Measurements from ENCODE around the gene WDR86. TPM values are rescaled to one million over a fixed set of nuclear protein-coding genes. Genes with fewer than 3 reads are reported as not detected.

WDR86 gene
- total and polyA plus RNA-seq, 2 of the 8 experiments (the other 6 are each of a cell fraction or from before 2014, with no cell fraction given), result 12.7 to 15.8 TPM

DNA sequence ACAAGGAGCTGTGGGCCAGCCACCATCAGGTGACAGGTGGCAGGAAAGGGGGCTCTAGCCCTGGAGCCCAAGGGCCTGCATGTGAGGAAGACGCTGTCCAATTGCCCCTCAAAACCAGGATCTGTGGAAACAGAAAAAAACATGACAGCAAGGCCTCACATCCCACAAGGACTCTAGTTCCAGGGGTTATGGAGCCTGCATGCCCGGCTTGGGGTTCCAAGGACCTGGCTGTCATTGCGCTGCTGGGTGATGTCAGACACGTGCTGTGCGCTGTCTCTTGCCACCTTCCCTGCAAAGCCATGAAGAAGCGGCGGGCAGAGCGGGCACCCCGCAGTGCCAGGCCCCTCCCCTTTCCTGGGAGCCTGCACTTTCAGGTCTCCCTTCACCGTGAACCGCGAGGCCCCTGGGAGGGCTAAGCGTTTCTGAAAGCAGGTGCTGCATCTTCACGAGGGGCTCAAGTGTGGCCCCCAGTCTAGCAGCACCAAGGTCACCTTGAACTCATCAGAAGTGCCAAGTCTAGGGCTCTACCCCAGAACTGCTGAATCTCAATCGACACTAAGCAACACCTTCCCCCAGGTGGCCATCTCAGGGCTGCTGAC, 45.2 kb upstream of the WDR86 start:
- peak overlapping the region; percentile 32; the same call in 1 of the 2 replicates for H3K18ac ChIP-seq (ENCODE audit: extremely low read depth, low read length)
- H3K36me3 ChIP-seq (ENCODE audit: control insufficient read depth in 2 of 4, insufficient read depth in 4 of 4, low read length in 3 of 4), result no peaks in the 10 kb centered on the region
- no peak for TF ChIP-seq RAD21 (IDR thresholded peaks at IDR 0.05 in 1 of 2, conservative IDR thresholded peaks at IDR 0.05 in 1 of 2; ENCODE audit: low read depth in 2 of 2, low read length in 2 of 2)
- TF ChIP-seq, protein P1, sequence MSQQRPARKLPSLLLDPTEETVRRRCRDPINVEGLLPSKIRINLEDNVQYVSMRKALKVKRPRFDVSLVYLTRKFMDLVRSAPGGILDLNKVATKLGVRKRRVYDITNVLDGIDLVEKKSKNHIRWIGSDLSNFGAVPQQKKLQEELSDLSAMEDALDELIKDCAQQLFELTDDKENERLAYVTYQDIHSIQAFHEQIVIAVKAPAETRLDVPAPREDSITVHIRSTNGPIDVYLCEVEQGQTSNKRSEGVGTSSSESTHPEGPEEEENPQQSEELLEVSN (IDR thresholded peaks at IDR 0.05), result 0 out of 2 replicates have a peak, but pooled peaks have one; percentile 20
- H4K8ac ChIP-seq (ENCODE audit: extremely low read depth, insufficient read depth, low read length), result no peak overlapping the region
- H3K4me3 ChIP-seq (ENCODE audit: extremely low read depth in 1 of 4, insufficient read depth in 2 of 4, low read depth in 3 of 4, low read length in 4 of 4), result no peak overlapping the region
- H4K91ac ChIP-seq (replicated peaks; ENCODE audit: insufficient read length, low read length), result peak overlapping the region; percentile 52
- no peak overlapping the region for H3K9ac ChIP-seq (replicated peaks in 1 of 4; ENCODE audit: extremely low read depth in 1 of 4, low read depth in 3 of 4, low read length in 3 of 4)
- H3K56ac ChIP-seq (replicated peaks; ENCODE audit: insufficient read length, low read depth, low read length), result no peak overlapping the region
- no peaks in the 10 kb centered on the region for H3K79me1 ChIP-seq (ENCODE audit: low read depth, low read length)
- 87% methylated on average over 9 of the region's 15 CpGs; no CpG with 5 or more reads in 1 of the 2 experiments for WGBS, 2 experiments (ENCODE audit: extremely low coverage in 1 of 2, insufficient coverage in 1 of 2, insufficient read length in 1 of 2, insufficient replicate concordance in 2 of 2, low coverage in 1 of 2, low lambda C conversion rate in 2 of 2, missing lambda C conversion rate in 1 of 2)
- no peaks in the 10 kb centered on the region for H3K23me2 ChIP-seq (ENCODE audit: low read depth, low read length)
- no peak overlapping the region for H2AFZ ChIP-seq (ENCODE audit: low read length)
- no peak overlapping the region for H3K27ac ChIP-seq (ENCODE audit: low read depth, low read length)
- H2BK12ac ChIP-seq (ENCODE audit: low read depth, low read length), result peak overlapping the region; percentile 72
- peak overlapping the region; percentile 60; the same call in 1 of the 2 replicates for H2BK5ac ChIP-seq (ENCODE audit: low read depth, low read length)
- H3K27me3 ChIP-seq (replicated peaks in 1 of 4; ENCODE audit: control insufficient read depth in 3 of 4, extremely low read depth in 1 of 4, insufficient read depth in 3 of 4, low read length in 3 of 4), result no peaks in the 10 kb centered on the region; a peak in 1 of 7 replicates
- peak overlapping the region; percentile 80; the same call in 1 of the 2 replicates for H2BK20ac ChIP-seq (ENCODE audit: low read length)
- H3K79me2 ChIP-seq (ENCODE audit: control insufficient read depth in 1 of 2, insufficient read depth in 2 of 2, low read length in 2 of 2), result no peaks in the 10 kb centered on the region
- H3K14ac ChIP-seq (ENCODE audit: insufficient read length), result no peak overlapping the region
- H3K4me2 ChIP-seq (ENCODE audit: insufficient read depth in 1 of 2, low read depth in 2 of 2, low read length in 2 of 2), result no peak overlapping the region
- H4K5ac ChIP-seq (ENCODE audit: insufficient read length, low read depth, low read length), result no peak overlapping the region
- H2AK5ac ChIP-seq (ENCODE audit: low read depth, low read length), result peak overlapping the region; percentile 84; the same call in 1 of the 2 replicates
- FAIRE-seq (no peak), DNase-seq (ENCODE audit: low read depth in 1 of 2, low spot score in 2 of 2) (no peak)
- peak overlapping the region; percentile 29; the same call in 1 of the 2 replicates for H2BK15ac ChIP-seq (ENCODE audit: low read length)
- POLR2A ChIA-PET (ENCODE audit: partially characterized antibody), result interaction anchor here (0.6 kb wide), 1 partner anchor 96 kb away, joined by 3 read pairs; no protein-coding TSS in a partner anchor
- H4K20me1 ChIP-seq (replicated peaks in 1 of 2; ENCODE audit: control insufficient read depth in 1 of 2, insufficient read depth in 2 of 2, low read length in 2 of 2), result no peaks in the 10 kb centered on the region
- peak overlapping the region; percentile 9 for H2BK120ac ChIP-seq (replicated peaks; ENCODE audit: low read depth, low read length)
- peaks cover 11 to 38% (median 25%) of the 10 kb centered on the region in 4 experiments for H3K4me1 ChIP-seq (replicated peaks in 1 of 4; ENCODE audit: control insufficient read depth in 3 of 4, insufficient read depth in 4 of 4, low read length in 3 of 4)
- H3K23ac ChIP-seq (ENCODE audit: insufficient read length), result no peak overlapping the region
- CTCF ChIA-PET (ENCODE audit: partially characterized antibody), result interaction anchor here (13.7 kb wide), 1 partner anchor 81 kb away, joined by 185 read pairs; no protein-coding TSS in a partner anchor
- H3K9me3 ChIP-seq (ENCODE audit: insufficient read depth in 2 of 2, low read depth in 1 of 2, low read length in 1 of 2), result peaks cover 3 to 10% of the 10 kb centered on the region in 2 experiments; a peak in 3 of 4 replicates
- no peak overlapping the region for H3K4ac ChIP-seq (replicated peaks; ENCODE audit: insufficient read length, low read depth, low read length)
